ENCODE measurements around the gene PPP1R9A. TPM values are rescaled to one million over a fixed set of nuclear protein-coding genes. Genes with fewer than 3 reads are reported as not detected.
A peak's percentile ranks its signal among the peaks of the same experiment; 100 is the strongest.

The PPP1R9A gene
- polyA plus RNA-seq, 1 donor from 2014 or later: 52.8 TPM

- H4K20me1 ChIP-seq (ENCODE audit: insufficient read depth): no peaks in the 10 kb centered on the region
- H3K36me3 ChIP-seq (ENCODE audit: insufficient read depth, low read length): no peaks in the 10 kb centered on the region
- no peaks in the 10 kb centered on the region for H3F3A ChIP-seq (ENCODE audit: insufficient read depth, low read length, poor library complexity, severe bottlenecking)
- no peak overlapping the region for H3K4me3 ChIP-seq (ENCODE audit: low read length)
- no peak overlapping the region for H3K4me2 ChIP-seq (ENCODE audit: low read length)
- no peaks in the 10 kb centered on the region for H3K27me3 ChIP-seq (ENCODE audit: insufficient read depth, low read depth, low read length)
- no peak overlapping the region for H2AFZ ChIP-seq (ENCODE audit: low read depth, low read length)
- H3K79me2 ChIP-seq (replicated peaks; ENCODE audit: insufficient read depth, low read length): no peaks in the 10 kb centered on the region
- TF ChIP-seq POLR2AphosphoS5 (IDR thresholded peaks at IDR 0.05) (no peak), MXI1 (conservative IDR thresholded peaks at IDR 0.05; ENCODE audit: poor library complexity, severe bottlenecking) (no peak), EZH2 (IDR thresholded peaks at IDR 0.05; ENCODE audit: borderline replicate concordance, insufficient read depth, low read length, poor library complexity, severe bottlenecking) (no peak), CTCF (IDR thresholded peaks at IDR 0.05; ENCODE audit: poor library complexity, severe bottlenecking) (no peak), REST (IDR thresholded peaks at IDR 0.05; ENCODE audit: borderline replicate concordance) (no peak), EP300 (conservative IDR thresholded peaks at IDR 0.05; ENCODE audit: poor library complexity, severe bottlenecking) (no peak), RAD21 (conservative IDR thresholded peaks at IDR 0.05) (no peak), TAF1 (IDR thresholded peaks at IDR 0.05; ENCODE audit: low read depth) (no peak), SMC3 (conservative IDR thresholded peaks at IDR 0.05; ENCODE audit: poor library complexity) (no peak)
- H3K9ac ChIP-seq (ENCODE audit: low read length): no peak overlapping the region
- no peaks in the 10 kb centered on the region for H3K9me2 ChIP-seq (ENCODE audit: insufficient read depth, low read length)
- no peaks in the 10 kb centered on the region for H3K9me3 ChIP-seq (ENCODE audit: low read length)
- H3K27ac ChIP-seq (ENCODE audit: low read length): no peak overlapping the region
Observed at GRCh38 chr7:94893661-94894060, 13.7 kb upstream of the PPP1R9A start.

- Histone ChIP-seq H3K79me2 (replicated peaks; ENCODE audit: insufficient read depth, low read length) (no peaks in the 10 kb centered on the region), H2AFZ (ENCODE audit: low read depth, low read length) (no peak overlapping the region), H3K27ac (ENCODE audit: low read length) (peak overlapping the region; percentile 57), H3K27me3 (ENCODE audit: insufficient read depth, low read depth, low read length) (no peaks in the 10 kb centered on the region), H3K36me3 (ENCODE audit: insufficient read depth, low read length) (no peaks in the 10 kb centered on the region), H3K9me3 (ENCODE audit: low read length) (no peaks in the 10 kb centered on the region), H4K20me1 (ENCODE audit: insufficient read depth) (no peaks in the 10 kb centered on the region), H3F3A (ENCODE audit: insufficient read depth, low read length, poor library complexity, severe bottlenecking) (no peaks in the 10 kb centered on the region), H3K4me2 (ENCODE audit: low read length) (no peak overlapping the region), H3K4me3 (ENCODE audit: low read length) (peak overlapping the region; percentile 7), H3K9me2 (ENCODE audit: insufficient read depth, low read length) (no peaks in the 10 kb centered on the region), H3K9ac (ENCODE audit: low read length) (no peak overlapping the region)
- TF ChIP-seq MXI1 (conservative IDR thresholded peaks at IDR 0.05; ENCODE audit: poor library complexity, severe bottlenecking) (no peak), POLR2AphosphoS5 (IDR thresholded peaks at IDR 0.05) (no peak), SMC3 (conservative IDR thresholded peaks at IDR 0.05; ENCODE audit: poor library complexity) (no peak), REST (IDR thresholded peaks at IDR 0.05; ENCODE audit: borderline replicate concordance) (no peak), EP300 (conservative IDR thresholded peaks at IDR 0.05; ENCODE audit: poor library complexity, severe bottlenecking) (no peak), CTCF (IDR thresholded peaks at IDR 0.05; ENCODE audit: poor library complexity, severe bottlenecking) (no peak), RAD21 (conservative IDR thresholded peaks at IDR 0.05) (no peak)
Observed at GRCh38 chr7:94897541-94897940, 9.9 kb upstream of the PPP1R9A start.

All from neural cell (in vitro differentiated cells).